ENCODE measurements around the gene COA5.

COA5 gene

DNA sequence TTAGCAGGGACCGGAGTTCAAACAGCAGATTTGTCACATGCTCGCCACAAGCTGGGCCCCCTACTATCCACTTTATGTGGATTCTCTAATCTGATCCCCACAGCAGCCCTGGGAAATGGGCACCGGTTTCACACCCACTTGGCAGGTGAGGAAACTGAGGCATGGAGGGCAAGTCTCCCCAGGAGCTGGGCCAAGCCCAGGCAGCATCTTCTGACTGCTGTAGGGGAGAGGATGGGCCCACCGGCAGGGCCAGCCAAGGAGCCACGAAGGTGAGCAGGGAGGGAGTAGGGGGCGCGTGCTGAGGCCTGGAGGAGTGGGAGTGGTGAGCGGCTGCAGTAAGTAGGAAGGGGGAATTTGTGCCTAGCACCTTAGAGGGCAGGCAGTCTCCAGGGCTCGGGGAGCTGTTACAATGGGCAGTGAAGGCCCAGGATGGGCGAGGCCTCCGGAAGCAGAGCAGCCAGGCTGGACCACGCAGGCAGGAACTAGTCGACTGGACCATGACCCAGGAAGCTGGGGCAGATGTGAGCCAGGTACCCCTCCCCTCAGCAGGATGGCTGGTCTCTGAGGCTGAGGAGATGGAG, 37.1 kb downstream of the COA5 start:
- DNase-seq, result no peak

DNA sequence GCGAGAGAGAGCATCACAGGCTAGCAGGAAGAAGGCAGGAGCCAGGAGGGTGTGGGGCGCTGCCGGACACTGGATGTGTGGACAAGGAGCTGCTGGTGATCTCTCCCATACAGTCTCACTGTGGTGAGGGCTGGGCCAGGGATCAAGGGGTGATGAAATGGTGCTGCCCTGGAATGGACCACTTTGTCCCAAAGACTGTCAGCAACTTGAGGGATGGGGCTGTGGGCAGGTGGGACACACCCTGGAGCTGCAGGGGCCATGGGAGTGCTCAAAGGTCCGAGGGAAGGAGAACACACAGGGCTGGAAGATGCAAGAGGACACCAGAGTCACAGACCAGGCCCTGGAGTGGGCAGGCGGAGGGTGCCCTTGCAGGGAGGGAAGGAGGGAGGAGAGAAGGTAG, 38.0 kb downstream of the COA5 start:
- no peak for DNase-seq

DNA sequence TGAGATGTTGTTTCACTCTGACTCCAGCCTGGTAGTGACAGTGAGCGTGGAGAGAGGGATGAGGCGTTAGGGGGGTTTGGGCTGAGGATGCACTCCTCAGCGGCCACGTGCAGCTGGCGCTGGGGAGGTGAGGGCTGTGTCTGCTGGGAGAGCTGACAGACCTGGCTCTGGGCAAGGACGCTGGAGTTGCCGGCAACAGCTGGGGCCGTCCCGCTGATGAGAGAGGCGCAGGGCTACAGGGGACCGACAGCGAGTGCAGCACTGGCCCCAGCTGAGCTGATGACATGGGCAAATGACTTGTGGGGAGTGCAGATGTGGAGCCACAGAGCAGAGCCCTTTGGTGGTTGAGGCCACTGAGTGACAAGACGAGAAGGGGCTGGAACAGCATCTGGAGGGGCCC, 38.4 kb downstream of the COA5 start:
- DNase-seq, result no peak

DNA sequence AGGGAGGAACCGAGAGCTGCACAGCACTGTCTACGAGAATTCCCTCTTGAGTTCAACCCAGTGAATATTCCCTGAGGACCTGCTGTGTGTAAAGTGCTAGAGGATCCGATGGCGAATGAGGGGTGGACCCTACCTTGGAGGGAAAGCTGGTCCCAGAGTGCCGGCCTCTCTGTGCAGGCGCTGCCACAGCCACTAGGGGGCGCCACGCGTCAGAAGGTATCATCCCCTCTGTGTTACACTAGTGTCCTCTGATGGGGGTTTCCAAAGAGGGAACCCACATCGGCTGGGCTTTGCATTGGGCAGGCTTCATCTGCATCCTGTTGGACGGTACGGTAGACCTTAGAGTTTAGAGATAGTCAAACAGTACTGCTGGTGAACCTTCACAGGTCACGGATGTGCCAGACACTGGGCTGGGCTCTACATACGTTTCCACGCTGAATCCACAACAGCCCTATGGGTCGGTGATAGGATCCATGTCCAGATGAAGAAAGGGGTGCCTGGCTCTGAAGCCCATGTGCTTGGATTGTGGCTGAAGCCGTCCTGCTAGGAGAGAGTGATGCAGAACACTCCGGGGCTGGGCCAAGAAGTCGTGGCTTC, 39.0 kb downstream of the COA5 start:
- no peak for DNase-seq

DNA sequence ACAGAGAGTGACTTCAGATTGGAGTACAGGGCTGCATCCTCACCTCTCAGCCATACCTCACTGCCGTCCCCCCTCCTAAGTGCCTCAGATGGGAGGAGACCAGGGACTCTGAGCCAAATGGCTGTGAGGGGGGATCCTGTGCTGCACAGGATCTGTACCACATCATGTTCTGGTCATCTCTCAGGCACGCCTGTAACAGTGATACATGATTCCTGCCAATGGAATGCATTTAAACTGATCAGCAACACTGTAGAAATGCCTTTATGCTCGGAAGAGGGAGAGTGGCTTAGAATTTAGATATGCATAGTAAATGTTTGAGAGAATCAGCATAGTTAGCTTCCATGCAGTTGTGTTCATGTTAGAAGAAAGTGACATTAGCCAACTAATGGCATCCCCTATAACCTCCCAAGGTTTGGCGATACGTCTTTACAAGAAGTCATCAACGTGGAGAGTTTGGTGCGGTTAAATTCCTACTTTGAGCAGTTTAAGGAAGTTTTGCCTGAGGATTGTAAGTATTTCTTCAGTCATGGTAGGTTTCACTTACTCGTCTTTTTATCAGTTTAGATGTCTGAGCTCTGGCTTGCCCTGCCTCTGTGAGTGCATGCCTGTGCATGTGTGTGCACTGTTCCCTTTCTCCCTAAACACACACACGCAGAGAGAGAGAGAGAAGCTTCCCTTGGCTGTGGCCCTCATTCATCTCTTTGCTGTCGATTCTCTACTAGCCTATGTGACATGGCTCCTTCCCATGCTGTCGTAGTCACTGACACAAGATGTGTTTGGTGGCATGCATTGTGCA, 40.0 kb downstream of the COA5 start:
- DNase-seq, result no peak

DNA sequence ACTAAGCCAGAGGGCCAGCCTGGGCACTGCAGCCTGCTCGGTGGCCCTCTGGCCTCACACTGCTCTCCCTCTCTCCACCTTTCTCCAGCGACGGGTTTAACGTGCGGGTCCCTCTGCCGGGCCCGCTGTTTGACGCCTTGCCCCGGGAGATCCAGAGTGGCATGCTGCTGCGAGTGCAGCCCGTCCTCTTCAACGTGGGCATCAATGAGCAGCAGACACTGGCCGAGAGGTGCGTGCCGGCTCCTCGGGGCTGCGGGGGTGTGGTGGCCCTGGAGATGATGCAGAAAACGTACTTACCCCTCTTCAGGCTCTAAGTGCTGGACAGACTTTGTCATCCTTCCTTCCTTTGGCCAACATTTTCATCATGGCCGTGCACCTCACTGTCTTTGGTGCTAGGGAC, 42.4 kb downstream of the COA5 start:
- no peak for DNase-seq

DNA sequence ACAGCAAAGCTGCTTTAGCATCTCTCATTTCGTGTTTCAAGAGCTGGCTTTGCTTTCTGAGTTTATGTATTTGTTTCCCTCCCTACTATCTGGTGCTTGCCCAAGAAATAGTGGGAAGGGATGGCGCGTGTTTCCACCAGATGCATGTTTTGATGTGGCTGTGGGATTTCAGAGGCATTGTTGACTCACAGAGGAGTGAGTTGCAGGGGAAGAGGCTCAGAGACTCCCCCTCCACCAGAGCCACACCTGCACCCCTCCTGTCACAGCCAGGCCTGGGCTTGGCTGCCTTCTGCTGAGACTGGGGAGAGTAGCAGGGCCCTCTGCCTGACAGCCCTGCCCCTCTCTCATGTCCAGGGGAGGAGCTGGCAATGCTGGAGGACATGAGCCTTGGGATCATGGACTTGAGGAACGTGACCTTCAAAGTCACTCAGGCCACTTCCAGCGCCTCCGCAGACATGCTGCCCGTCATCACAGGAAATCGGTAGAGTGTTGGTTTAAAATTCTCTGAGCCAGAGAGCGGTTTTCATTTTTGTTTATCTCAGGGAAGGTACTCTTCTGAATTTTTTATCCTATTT, 42.9 kb downstream of the COA5 start:
- no peak for DNase-seq

DNA sequence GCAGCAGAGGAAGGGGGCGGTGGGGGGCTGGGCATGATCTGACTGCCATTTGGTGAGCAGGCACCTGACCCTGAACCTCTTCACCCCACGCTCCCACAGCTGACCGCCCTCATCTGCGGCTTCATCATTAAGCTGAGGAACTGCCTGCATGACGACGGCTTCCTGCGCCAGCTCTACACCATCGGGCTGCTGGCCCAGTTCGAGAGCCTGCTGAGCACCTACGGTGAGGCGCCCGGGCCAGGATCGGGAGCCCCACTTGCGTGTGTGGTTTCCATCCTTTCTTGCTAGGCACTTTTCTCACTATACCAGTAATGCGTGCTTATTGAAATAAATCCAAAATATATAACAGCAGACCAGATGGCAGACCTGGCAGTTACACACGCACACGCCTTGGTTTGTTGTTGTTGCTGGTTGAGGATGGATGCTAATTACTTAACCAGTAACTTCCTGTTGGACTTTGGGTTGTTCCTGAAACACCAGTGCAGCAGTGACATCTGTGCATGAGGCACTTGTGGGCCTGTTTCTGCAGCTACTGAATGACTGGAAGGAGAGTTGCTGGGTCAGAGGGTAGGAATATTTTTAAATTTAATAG, 43.7 kb downstream of the COA5 start:
- DNase-seq, result no peak

DNA sequence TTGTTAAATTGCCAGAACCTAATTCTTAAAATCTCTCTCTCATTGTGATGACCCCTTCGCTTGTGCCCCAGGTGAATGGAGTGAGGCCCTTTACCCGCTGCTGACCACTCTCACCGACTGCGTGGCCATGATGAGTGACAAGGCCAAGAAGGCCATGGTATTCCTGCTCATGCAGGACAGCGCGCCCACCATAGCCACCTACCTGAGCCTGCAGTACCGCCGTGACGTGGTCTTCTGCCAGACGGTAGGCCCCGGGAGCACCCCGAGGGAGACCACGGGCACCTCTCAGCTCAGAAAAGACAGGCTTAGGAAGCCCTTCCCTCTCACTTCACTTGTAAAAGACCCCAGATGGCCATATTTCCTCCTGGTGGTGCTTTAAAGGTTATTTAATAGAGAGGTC, 44.9 kb downstream of the COA5 start:
- DNase-seq, result no peak

DNA sequence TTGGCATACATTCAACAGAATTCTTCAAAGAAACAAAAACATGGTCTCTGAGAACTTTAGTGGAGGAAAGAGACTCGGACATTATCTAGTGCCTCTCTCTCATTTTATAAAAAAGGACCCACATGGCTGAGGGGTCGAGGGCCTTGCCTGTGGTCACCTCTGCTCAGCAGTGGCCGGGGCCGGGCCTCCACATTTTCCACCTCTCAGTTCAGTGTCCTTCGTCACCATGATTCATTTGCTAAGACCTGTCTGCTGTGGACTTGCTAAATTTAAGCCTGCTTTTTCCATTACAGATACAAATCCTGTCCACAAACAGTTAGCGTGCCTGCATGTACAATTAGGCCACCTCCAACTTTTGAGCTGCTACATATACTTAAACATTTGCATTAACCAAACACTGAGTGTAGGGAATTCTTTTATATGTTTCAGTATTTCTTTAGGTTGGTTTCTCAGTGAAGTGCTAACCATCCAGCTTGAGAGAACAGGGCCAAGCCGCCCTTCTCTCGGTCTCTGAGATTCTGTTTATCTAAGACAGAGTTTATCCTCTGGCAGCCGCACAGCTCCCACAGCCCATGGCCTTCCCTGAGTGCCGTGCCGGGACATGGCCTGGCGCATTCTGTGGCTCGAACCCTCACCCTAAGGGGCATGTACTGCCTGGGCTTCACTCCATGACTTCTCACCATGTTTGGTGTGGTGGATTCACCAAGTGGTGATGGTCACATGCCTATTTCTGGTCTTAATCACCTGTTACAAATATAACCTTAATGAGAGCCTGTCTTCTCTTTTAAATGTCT, 46.2 kb downstream of the COA5 start:
- no peak for DNase-seq

DNA sequence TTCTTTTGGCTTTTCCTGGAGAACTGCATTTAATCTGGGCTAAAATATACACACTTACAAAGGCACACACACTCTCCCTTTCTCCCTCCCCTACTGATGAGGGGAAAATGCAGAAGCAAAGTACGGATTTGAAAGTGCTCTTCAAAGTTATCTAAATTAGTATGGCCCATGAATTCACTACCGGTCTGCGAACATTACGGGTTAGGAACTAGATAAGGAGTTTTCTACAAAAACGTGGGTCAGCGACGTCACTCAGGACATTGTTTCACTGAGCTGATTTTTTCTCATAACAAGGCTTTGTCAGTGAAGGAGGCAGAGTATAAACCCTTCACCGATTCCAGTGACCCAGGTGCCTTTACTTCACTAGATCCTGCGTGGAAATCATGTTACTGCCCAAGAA, 47.3 kb downstream of the COA5 start:
- no peak for DNase-seq

DNA sequence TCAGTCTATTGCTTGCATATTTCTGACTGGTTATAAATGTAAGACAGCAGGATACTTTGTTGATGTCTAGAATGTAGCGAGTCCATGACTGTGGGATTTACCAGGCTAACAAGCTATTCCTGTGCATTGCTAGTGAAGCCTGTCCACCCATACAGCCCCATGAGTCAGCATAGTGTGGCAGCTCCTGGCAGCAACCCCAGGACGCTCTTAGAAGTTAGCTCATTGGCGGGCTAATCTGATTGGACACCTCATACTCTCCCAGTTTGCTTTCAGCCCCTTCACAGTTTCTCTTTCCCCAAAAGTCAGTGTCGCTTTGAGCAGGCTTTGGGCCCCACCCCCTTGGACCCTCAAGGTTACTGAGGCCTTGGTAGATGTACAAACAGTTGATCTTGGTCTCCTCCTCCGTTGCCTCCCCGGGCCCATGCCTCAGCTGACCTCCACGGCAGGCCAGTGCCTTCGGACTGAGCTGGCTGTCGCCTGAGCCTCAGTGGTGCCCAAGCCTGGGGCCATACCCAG, 48.0 kb downstream of the COA5 start:
- no peak for DNase-seq

DNA sequence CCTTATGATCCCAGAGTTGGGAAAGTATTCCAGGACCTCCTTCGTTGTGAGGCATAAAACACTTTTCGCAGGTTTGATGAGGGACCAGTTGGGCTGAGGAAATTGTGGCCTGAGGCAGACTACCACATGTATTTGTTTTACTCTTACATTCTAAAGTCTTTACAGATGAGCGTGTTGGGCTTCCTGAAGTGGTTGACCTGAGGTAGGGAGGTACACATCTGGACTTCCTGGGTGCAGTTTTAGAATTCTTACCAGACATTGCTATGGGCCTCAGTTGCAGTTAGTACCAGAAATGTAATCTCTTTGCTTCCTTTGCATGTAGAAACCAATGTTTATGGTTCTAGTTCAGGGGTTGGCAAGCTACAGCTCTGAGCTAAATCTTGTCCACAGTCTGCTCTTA, 48.7 kb downstream of the COA5 start:
- DNase-seq, result no peak

DNA sequence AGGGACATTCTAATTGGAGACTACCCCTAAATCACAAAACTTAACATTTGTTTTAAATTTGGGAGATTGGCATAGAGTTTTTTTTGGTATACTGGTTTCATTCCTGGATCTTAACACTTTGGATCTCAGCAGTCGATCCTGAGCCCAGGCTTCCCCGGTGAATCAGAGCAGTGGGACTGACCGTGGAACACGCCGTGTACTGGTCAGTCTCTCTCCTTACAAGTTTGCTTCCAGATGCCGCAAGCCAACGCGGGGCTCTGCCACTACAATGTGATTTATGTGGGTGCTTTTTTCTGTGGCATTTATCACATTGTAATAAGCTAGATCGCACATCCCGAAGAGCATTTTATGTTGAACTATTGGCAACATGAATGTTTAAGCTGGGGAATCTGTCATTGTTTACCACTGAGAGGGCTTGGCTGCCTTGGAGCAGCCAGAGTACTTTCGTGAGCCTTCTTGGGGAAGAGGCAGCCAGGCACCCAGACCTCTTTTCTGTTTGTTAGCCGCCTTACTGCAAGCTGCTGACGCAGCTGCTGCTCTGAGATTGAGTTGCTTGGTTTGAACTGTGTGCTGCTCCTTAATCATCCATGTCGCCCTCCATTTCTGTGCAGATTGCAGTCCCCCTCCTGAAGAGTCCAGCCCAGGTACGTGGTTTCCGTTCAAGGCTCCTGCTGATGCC, 49.3 kb downstream of the COA5 start:
- no peak for DNase-seq

DNA sequence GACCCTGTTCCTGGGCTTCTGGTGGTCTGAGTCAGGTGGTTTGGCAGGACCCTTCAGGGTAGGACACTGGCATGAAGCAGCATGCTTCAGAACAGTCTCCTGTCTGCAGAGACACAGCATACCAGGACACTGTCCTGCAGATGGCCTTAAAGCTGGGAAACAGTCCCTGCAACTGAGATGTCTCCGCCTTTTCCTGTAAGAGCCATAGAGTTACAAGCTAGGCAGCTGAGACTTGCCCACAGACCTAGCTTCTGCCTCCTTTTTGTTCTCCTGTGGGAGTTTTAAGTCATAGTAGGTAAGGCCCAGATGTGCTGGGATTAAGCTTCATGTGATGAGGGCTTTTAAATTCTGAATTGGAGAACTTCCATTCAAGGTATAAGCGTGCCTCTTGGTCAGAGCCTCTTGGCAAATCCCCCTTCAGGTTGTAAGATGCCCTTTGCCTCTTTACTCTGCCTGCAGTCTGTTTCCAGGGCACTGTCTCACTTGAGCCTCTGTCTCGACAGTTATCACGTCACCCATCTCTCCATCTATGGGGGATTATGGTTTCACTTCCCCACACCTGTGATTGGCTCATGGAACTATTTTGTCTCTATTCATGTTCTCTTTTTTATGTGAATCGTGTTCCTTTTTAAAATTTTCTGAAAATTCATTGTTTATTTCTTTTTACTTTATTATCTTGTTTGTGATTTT, 51.8 kb downstream of the COA5 start:
- DNase-seq, result no peak

DNA sequence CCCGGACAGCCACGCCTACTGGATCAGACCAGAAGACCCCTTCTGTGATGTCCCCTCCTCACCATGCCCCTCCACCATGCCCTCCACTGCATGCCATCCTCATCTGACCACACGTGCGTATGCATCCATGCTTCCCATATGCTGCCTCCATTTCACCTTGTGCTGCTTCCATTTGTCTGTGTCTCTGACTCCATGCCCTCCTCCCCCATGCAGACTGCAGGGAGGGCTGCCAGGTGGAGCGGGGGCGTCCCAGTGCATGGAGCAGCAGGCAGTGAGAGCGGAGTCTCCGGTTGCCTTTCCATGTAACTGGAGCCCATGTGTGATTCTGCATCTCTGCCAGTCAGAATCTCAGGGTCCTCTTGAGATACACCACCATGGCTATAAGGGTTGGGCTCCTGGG, 52.6 kb downstream of the COA5 start:
- DNase-seq, result no peak

DNA sequence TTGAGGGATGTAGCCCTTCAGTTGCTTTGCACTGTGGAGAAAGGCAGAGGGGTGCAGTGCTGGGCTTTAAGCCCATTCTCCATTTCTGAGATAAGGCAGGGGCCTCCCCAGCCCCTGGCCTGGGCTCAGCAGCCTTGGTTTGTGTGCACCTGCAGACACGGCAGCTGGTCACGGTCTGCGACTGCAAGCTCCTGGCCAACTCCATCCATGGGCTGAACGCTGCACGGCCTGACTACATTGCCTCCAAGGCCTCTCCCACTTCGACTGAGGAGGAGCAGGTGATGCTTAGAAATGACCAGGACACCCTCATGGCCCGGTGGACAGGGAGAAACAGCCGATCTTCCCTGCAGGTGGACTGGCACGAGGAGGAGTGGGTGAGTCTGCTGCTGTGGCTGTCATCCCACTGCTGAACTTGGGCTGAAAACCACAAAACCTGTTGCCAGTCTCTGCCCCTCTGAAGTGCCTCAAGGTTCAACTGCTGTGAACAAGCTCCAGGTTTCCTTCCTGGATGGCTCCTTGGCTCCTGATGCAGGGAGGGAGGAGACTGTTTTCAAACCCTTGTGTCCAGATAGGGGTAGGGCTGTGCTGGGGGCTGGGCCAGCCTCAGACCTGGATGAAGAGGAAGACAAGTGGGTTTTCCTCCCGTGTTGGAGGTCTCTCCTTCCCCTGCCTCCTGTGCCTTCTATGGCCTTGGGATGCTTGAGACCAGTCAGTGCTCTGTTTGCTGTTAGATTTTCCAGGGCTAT, 54.0 kb downstream of the COA5 start:
- no peak for DNase-seq

DNA sequence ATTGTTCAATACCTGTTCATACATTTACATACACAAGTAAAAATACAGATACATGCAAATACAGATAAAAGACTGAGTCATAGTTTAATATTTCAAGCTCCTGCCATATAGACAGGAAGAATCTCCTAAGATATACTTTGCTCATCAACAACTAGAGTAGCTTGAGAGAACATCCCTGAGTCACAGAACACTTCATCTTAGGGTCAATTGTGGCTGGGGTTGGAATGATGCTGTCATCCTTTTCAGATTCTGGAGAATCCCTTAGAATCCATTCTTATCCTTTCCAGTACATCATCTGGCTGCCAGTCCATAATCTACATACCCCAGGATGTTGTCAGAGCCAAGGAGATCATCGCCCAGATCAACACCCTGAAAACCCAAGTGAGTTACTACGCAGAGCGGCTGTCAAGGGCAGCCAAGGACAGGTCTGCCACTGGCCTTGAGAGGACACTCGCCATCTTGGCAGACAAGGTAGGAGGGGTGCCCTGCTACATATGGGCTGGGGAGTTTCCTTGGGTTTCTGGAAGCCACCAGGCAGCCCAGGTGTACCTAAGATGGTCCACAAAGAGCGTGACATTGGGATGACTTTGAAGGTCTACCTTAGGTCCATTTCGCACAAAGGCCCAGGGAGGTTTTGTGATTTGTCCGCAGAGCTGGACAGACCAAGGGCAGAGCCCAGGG, 55.7 kb downstream of the COA5 start:
- no peak for DNase-seq

DNA sequence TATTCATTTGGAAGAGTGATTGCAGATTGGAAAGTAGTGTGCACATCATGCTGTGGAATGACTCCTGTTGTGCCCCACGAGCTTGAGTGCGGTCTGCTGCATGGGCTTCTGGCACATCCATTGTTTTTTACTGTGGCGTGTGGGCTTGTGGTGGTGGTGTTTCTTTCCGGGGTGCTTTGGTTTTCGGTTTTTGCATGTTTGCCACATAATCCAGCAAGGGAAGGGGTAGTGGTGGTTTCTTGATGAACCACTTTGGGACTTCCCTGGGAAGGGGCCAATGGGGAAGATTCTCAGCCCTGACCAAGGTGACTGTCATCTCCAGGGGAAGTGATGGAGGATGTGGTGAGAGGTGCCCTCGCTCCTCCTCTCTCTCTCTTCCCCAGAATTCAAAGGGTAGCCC, 57.0 kb downstream of the COA5 start:
- DNase-seq, result no peak

DNA sequence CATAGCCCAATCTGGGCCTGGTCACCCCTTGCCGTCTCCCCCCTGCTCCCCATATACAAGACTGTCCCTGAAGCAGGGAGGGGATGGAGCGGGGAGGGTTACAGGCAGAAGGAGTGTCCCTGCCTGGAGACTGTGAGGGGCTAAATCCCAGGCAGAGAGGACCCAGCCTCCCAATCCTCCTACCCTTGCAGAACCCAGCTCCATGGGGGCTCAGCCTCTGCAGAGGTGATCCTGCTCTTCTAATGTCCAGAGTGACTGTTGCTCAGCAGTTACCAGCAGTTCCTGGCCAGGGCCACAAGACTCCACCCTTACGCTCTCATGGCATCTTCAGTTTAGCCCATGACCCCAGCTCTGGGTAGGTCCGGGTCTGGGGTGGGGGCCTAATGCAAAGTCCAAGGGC, 58.1 kb downstream of the COA5 start:
- DNase-seq, result no peak

Data from NCI-H2171 (cell line).